KOPT-K1 (cell line): Measurements from ENCODE around the gene OMP.

Experiments
- H3K27ac ChIP-seq: fragments of 200-600 bp; sonication (generic); 2 replicates; pipeline ENCODE4 v1.5.1; 2016; ENCODE audit warnings: antibody characterized with exemption, mild to moderate bottlenecking, low read depth, low read length; ENCODE audit not compliant: poor library complexity, severe bottlenecking
- H3K36me3 ChIP-seq: fragments of 200-600 bp; sonication (generic); 2 replicates; pipeline ENCODE4 v1.5.1; 2017; ENCODE audit warnings: antibody characterized with exemption, mild to moderate bottlenecking, low read length, moderate library complexity; ENCODE audit not compliant: insufficient read depth
- H3K9me3 ChIP-seq: fragments of 200-600 bp; sonication (generic); 2 replicates; pipeline ENCODE4 v1.5.1; 2017; ENCODE audit warnings: antibody characterized with exemption, low read length, mild to moderate bottlenecking; ENCODE audit not compliant: insufficient read depth, poor library complexity, severe bottlenecking

Gene OMP

GRCh38 chr11:77101043-77101537 is 1.6 kb upstream of the OMP start:
- Histone ChIP-seq H3K27ac (no peak overlapping the region), H3K36me3 (no peaks in the 10 kb centered on the region), H3K9me3 (no peaks in the 10 kb centered on the region)

GRCh38 chr11:77103319-77103718 is 679 bp downstream of the OMP start:
- Histone ChIP-seq H3K36me3 (no peaks in the 10 kb centered on the region), H3K9me3 (no peaks in the 10 kb centered on the region), H3K27ac (no peak overlapping the region)

- Histone ChIP-seq H3K36me3 (no peaks in the 10 kb centered on the region), H3K9me3 (no peaks in the 10 kb centered on the region), H3K27ac (no peak overlapping the region)
Measured at GRCh38 chr11:77104727-77105126, 2.1 kb downstream of the OMP start.

GRCh38 chr11:77106321-77106720 is 3.7 kb downstream of the OMP start:
- Histone ChIP-seq H3K36me3 (no peaks in the 10 kb centered on the region), H3K27ac (no peak overlapping the region), H3K9me3 (no peaks in the 10 kb centered on the region)

GRCh38 chr11:77106759-77107158 is 4.1 kb downstream of the OMP start:
- no peaks in the 10 kb centered on the region for H3K36me3 ChIP-seq
- H3K27ac ChIP-seq: no peak overlapping the region
- no peaks in the 10 kb centered on the region for H3K9me3 ChIP-seq

- no peak overlapping the region for H3K27ac ChIP-seq
- no peaks in the 10 kb centered on the region for H3K9me3 ChIP-seq
- H3K36me3 ChIP-seq: no peaks in the 10 kb centered on the region
Measured at GRCh38 chr11:77107950-77108349, 5.3 kb downstream of the OMP start.

GRCh38 chr11:77108436-77108835 is 5.8 kb downstream of the OMP start:
- Histone ChIP-seq H3K36me3 (no peaks in the 10 kb centered on the region), H3K9me3 (no peaks in the 10 kb centered on the region), H3K27ac (no peak overlapping the region)

- Histone ChIP-seq H3K36me3 (no peaks in the 10 kb centered on the region), H3K27ac (no peak overlapping the region), H3K9me3 (no peaks in the 10 kb centered on the region)
Measured at GRCh38 chr11:77109236-77110019, 6.8 kb downstream of the OMP start.

- no peaks in the 10 kb centered on the region for H3K36me3 ChIP-seq
- H3K9me3 ChIP-seq: no peaks in the 10 kb centered on the region
- H3K27ac ChIP-seq: no peak overlapping the region
Measured at GRCh38 chr11:77110836-77111235, 8.2 kb downstream of the OMP start.

- H3K36me3 ChIP-seq: no peaks in the 10 kb centered on the region
- H3K27ac ChIP-seq: no peak overlapping the region
- H3K9me3 ChIP-seq: no peaks in the 10 kb centered on the region
Measured at GRCh38 chr11:77111277-77111676, 8.6 kb downstream of the OMP start.

GRCh38 chr11:77111946-77112345 is 9.3 kb downstream of the OMP start:
- Histone ChIP-seq H3K36me3 (no peaks in the 10 kb centered on the region), H3K27ac (no peak overlapping the region), H3K9me3 (no peaks in the 10 kb centered on the region)

GRCh38 chr11:77112641-77113381 is 10.2 kb downstream of the OMP start:
- no peaks in the 10 kb centered on the region for H3K36me3 ChIP-seq
- H3K9me3 ChIP-seq: no peaks in the 10 kb centered on the region
- H3K27ac ChIP-seq: no peak overlapping the region

GRCh38 chr11:77113382-77114088 is 10.9 kb downstream of the OMP start:
- Histone ChIP-seq H3K36me3 (no peaks in the 10 kb centered on the region), H3K27ac (no peak overlapping the region), H3K9me3 (no peaks in the 10 kb centered on the region)

GRCh38 chr11:77114089-77114463 is 11.4 kb downstream of the OMP start:
- H3K36me3 ChIP-seq: no peaks in the 10 kb centered on the region
- H3K27ac ChIP-seq: no peak overlapping the region
- H3K9me3 ChIP-seq: no peaks in the 10 kb centered on the region

- Histone ChIP-seq H3K27ac (no peak overlapping the region), H3K36me3 (no peaks in the 10 kb centered on the region), H3K9me3 (no peaks in the 10 kb centered on the region)
Measured at GRCh38 chr11:77115181-77115611, 12.6 kb downstream of the OMP start.
